GM19193 (cell line): ENCODE measurements around the gene MGA.

Experiments
- POLR2A ChIP-seq: IDR thresholded peaks from 4 replicates; pipeline ENCODE4 v1.6.1; 2011; ENCODE audit not compliant: insufficient read depth, insufficient read length; ENCODE audit errors: extremely low read depth

MGA gene

DNA sequence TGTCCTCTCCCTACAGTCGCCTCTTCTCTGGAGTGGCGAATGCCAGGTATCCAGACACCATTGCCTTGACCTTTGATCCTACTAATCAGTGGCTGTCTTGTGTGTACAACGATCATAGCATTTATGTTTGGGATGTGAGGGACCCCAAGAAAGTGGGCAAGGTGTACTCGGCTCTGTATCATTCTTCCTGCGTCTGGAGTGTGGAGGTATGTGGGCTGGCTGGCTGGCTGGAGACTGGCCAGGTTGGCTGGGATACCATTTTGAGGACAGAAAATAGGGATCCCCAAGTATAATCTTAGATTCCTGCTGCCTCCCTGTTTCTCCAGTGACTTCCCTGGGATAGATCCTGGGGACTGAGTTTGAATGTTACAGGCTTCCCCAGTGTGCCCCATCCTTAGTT, 154.3 kb downstream of the MGA start:
- no peak for TF ChIP-seq POLR2A

DNA sequence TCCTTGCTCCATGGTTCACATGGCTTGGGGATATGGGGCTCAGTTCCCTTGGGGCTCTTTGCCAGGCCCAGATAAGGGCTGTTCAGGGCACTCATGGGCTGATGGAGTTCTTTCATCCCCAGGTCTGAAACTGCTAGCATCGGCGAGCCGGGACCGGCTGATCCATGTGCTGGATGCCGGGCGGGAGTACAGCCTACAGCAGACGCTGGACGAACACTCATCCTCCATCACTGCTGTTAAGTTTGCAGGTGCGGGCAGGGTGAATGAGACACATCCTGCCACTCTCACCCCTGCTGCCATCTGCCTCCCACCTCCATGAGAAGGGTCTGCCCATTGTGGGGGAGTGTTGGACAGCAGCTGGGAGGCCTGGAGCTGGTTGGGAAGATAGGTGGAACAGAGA, 156.6 kb downstream of the MGA start:
- TF ChIP-seq POLR2A: no peak

DNA sequence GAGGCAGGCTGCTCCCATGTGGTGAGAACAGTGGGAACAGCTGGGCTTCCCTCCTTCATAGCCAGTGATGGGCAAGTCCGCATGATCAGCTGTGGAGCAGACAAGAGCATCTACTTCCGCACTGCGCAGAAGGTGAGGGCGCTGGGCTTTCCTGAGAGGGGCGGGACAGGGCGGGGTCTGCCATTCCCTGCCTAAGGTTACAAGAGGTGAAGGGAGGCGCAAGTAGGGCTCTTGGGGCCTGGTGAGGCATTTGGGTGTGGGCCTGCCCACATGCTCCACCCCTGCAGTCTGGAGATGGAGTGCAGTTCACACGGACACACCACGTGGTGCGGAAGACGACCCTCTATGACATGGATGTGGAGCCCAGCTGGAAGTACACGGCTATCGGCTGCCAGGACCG, 157.1 kb downstream of the MGA start:
- no peak for TF ChIP-seq POLR2A

- TF ChIP-seq POLR2A: no peak
Observed at GRCh38 chr15:41817781-41818180, 157.6 kb downstream of the MGA start.

DNA sequence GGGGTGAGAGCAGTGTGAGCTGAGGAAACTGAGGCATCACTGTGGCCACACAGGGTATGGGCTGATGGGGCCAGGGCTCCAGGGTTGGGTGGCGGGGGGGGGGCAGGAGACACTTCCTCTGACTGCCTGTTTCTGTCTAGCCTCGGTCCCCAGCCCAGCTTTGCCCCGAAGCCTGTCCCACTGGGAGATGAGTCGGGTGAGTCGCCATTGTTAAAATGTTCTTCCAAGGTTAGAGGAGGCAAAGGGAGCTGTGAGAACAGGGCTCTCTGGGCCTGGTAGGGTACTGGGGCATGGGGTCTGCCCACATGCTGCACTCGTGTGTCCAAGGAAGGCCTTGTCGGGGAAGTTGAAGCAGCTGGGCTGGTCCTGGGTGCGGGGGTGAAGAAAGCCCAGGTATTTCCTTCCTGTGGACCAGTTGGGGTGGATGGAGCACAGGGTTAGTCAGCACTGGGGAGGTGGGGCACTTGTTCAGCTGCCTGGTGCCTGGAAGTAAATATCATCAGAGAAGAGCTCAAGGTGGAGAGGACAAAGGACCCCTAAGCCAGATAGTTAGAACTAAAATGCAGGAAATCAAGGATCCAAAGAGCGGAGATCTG, 159.3 kb downstream of the MGA start:
- TF ChIP-seq POLR2A: no peak

GRCh38 chr15:41820791-41821423, 160.7 kb downstream of the MGA start:
- TF ChIP-seq POLR2A: no peak

- no peak for TF ChIP-seq POLR2A
Observed at GRCh38 chr15:41821831-41822230, 161.6 kb downstream of the MGA start.

- no peak for TF ChIP-seq POLR2A
Observed at GRCh38 chr15:41822471-41822870, 162.3 kb downstream of the MGA start.
